Aorta (tissue), 5 donors: ENCODE measurements around the gene EPHA6. TPM values are rescaled to one million over a fixed set of nuclear protein-coding genes. Genes with fewer than 3 reads are reported as not detected.

Experiments used
- ATAC-seq: fragments of 200-7000 bp; cut with Tn5 transposase; one replicate; pipeline ENCODE4 v1.9.1; 2022; ENCODE audit warnings: moderate library complexity; ENCODE audit not compliant: low FRiP score
- DNase-seq, 2 donors: peaks; one replicate each; pipeline ENCODE4 v3.0.0-alpha.2; 2020
- H3K27ac ChIP-seq, 2 donors: one replicate each; pipeline ENCODE4 v1.5.1; 2013; ENCODE audit warnings: low read length in 2 of 2, mild to moderate bottlenecking in 2 of 2, moderate library complexity in 2 of 2, control low read depth in 1 of 2, inconsistent platforms in 1 of 2, low read depth in 1 of 2
- H3K27me3 ChIP-seq, 2 donors: one replicate each; pipeline ENCODE4 v1.6.1; 2013; ENCODE audit warnings: control low read depth in 1 of 2, low read length in 1 of 2, mild to moderate bottlenecking in 1 of 2, moderate library complexity in 1 of 2; ENCODE audit not compliant: insufficient read depth in 2 of 2, control insufficient read depth in 1 of 2
- H3K36me3 ChIP-seq, 2 donors: one replicate each; pipeline ENCODE4 v1.6.1; 2013; ENCODE audit warnings: control low read depth in 1 of 2, low read length in 1 of 2, mild to moderate bottlenecking in 1 of 2; ENCODE audit not compliant: insufficient read depth in 2 of 2, control insufficient read depth in 1 of 2
- H3K4me1 ChIP-seq, 2 donors: one replicate each; pipeline ENCODE4 v1.6.1; 2013; ENCODE audit warnings: low read length in 2 of 2, control low read depth in 1 of 2, mild to moderate bottlenecking in 1 of 2, moderate library complexity in 1 of 2; ENCODE audit not compliant: insufficient read depth in 2 of 2, control insufficient read depth in 1 of 2
- H3K4me3 ChIP-seq, 2 donors: one replicate each; pipeline ENCODE4 v1.5.1; 2013; ENCODE audit warnings: low read length in 2 of 2, control low read depth in 1 of 2, mild to moderate bottlenecking in 1 of 2
- H3K9me3 ChIP-seq: one replicate; pipeline ENCODE4 v1.6.1; 2013; ENCODE audit warnings: mild to moderate bottlenecking, low read length; ENCODE audit not compliant: control insufficient read depth
- WGBS, 2 donors: extraction: QIAGEN DNeasy Blood & Tissue Kit; methylation state at CpG; one replicate each; pipeline ENCODE4 v1.1.7; 2013; 5-methylcytosine and 5-hydroxymethylcytosine counted together
- intact Hi-C, 2 donors: fragments of 100-400 bp; cut with DNase I; formaldehyde crosslinking; loops; one replicate each; pipeline versions ENCODE4 v1.14.2 to v1.15.0; 2022
- polyA plus RNA-seq, 2 donors: library from polyadenylated mRNA; stranded (reverse); fragments of 200-250 nt; gene quantifications; one replicate each; pipeline ENCODE4 v1.2.3, GENCODE V29; 2013
- total RNA-seq, 2 donors: library from RNA; stranded (reverse); fragmentation: NEBNext Ultra II Directional; extraction: Animal tissue kit (Norgen Biotek cat#: 25700); gene quantifications; one replicate each; pipeline ENCODE4 v1.2.1, GENCODE V29; 2021
- donor health status: healthy with polysubstance abuse.
- donor health status: Bipolar disorder and iron deficiency.
- donor health status: DM: no; HTN: no; CAD: no.
- donor health status: DM: no; HTN: no; CAD: no.
- donor health status: DM: yes; HTN: yes; CAD: no.

EPHA6 gene
- total and polyA plus RNA-seq, 4 donors: 0.33 to 2.8 (median 1.8) TPM; not detected in 1

GRCh38 chr3:97793420-97794019 is 979.1 kb downstream of the EPHA6 start:
- H3K36me3 ChIP-seq: no peaks in the 10 kb centered on the region
- ATAC-seq: peak; percentile 63

GRCh38 chr3:97795951-97796350 is 981.6 kb downstream of the EPHA6 start:
- H3K4me3 ChIP-seq: no peak overlapping the region
- no peaks in the 10 kb centered on the region for H3K4me1 ChIP-seq
- ATAC-seq (no peak), DNase-seq (no peak)
- intact Hi-C loops: no loop called here
- H3K36me3 ChIP-seq: no peaks in the 10 kb centered on the region
- H3K27me3 ChIP-seq: no peaks in the 10 kb centered on the region
- H3K9me3 ChIP-seq: no peaks in the 10 kb centered on the region
- 90 to 91% methylated on average over 4 of the region's 4 CpGs for WGBS, 2 donors
- no peak overlapping the region for H3K27ac ChIP-seq

More at GRCh38 chr3:97793420-97794019, 979.1 kb downstream of the EPHA6 start:
- H3K9me3 ChIP-seq: no peaks in the 10 kb centered on the region
- no peaks in the 10 kb centered on the region for H3K4me1 ChIP-seq
- DNase-seq: no peak
- no peaks in the 10 kb centered on the region for H3K27me3 ChIP-seq
- no peak overlapping the region for H3K4me3 ChIP-seq
- intact Hi-C loops: loop anchor here (1.0 kb wide), 1 partner anchor 230 kb away; no protein-coding TSS in a partner anchor
- H3K27ac ChIP-seq: no peak overlapping the region
